COLO668 (cell line): ENCODE measurements around the gene OXCT1.
"Not testable (repeated sequence)": the region's sequence is repeated elsewhere in the genome, so short reads cannot be mapped to it uniquely, and the experiment has no call there.

Experiments
- DNase-seq: peaks from one replicate; lab custom pipeline; 2025; ENCODE audit not compliant: unreplicated experiment; lab: John Stamatoyannopoulos, UW

OXCT1 gene

GRCh38 chr5:41874512-41875060 is 4.4 kb upstream of the OXCT1 start:
- no peak for DNase-seq

GRCh38 chr5:41871852-41872251 is 1.6 kb upstream of the OXCT1 start:
- DNase-seq: no peak

- DNase-seq: no peak
Observed at GRCh38 chr5:41870627-41871048, 413 bp upstream of the OXCT1 start.

- DNase-seq: peak; percentile 66
Observed at GRCh38 chr5:41869151-41869723, 988 bp downstream of the OXCT1 start.

- DNase-seq: no peak
Observed at GRCh38 chr5:41863871-41864486, 6.2 kb downstream of the OXCT1 start.

- no peak for DNase-seq
Observed at GRCh38 chr5:41858890-41859289, 11.3 kb downstream of the OXCT1 start.

- DNase-seq: no peak
Observed at GRCh38 chr5:41857989-41858388, 12.2 kb downstream of the OXCT1 start.

GRCh38 chr5:41856644-41857491 is 13.4 kb downstream of the OXCT1 start:
- peak; percentile 65 for DNase-seq

- DNase-seq: no peak
Observed at GRCh38 chr5:41852293-41852692, 17.9 kb downstream of the OXCT1 start.

- no peak for DNase-seq
Observed at GRCh38 chr5:41851116-41851515, 19.1 kb downstream of the OXCT1 start.

GRCh38 chr5:41848983-41849382 is 21.2 kb downstream of the OXCT1 start:
- DNase-seq: no peak

- not testable (repeated sequence) for DNase-seq
Observed at GRCh38 chr5:41845751-41846150, 24.5 kb downstream of the OXCT1 start.

- no peak for DNase-seq
Observed at GRCh38 chr5:41844502-41844901, 25.7 kb downstream of the OXCT1 start.

GRCh38 chr5:41843456-41844370 is 26.5 kb downstream of the OXCT1 start:
- DNase-seq: peak; percentile 10

GRCh38 chr5:41842777-41843176 is 27.4 kb downstream of the OXCT1 start:
- no peak for DNase-seq

GRCh38 chr5:41841325-41841724 is 28.9 kb downstream of the OXCT1 start:
- no peak for DNase-seq

- no peak for DNase-seq
Observed at GRCh38 chr5:41840251-41840650, 30.0 kb downstream of the OXCT1 start.

GRCh38 chr5:41837793-41838192 is 32.4 kb downstream of the OXCT1 start:
- no peak for DNase-seq

GRCh38 chr5:41835645-41836044 is 34.6 kb downstream of the OXCT1 start:
- DNase-seq: no peak

- DNase-seq: no peak
Observed at GRCh38 chr5:41834506-41834905, 35.7 kb downstream of the OXCT1 start.

GRCh38 chr5:41832430-41832829 is 37.8 kb downstream of the OXCT1 start:
- DNase-seq: no peak
